ENCODE results near the gene CYSRT1.

The CYSRT1 gene

DNA sequence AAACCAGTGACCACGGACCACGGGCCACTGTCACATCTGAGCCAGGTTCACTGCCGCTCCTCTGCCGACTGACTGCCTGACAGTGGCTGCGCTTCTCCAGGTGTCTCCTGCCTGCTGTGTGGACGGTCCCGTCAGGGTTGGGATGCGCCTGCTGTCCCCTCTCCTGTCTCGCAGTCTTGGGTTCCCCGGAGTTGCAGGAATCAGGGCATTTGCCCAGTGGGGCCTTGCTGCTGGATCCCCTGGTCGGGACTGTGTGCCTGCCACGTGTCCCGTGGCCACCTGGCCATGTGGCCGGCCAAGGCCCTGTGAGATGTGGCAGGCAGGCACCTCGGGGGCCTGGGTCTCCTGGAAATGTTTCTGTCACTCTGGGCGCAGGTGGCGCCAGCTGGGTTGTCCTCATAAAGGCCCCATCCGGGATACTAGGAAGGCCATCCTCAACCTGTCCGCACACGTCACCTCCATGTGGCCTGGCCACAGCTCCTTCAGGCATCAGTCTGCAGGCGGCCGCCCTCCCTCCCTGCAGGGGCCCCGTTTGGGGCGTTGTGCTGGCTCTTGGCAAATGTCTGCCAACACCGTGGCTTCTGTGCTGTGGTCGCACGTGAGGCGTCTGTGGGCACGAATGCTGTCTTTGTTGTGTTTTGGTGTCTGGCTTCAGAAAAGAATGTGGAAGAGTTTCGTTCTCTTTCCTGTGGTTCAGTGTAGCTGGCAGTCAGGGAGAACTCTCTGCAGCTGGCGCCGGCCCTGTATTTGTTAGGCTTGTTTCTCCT lies 46.1 kb downstream of the CYSRT1 start:
- no peak for DNase-seq

- no peak for DNase-seq
These were observed 46.7 kb downstream of the CYSRT1 start for GRCh38 chr9:137271696-137272076.

GRCh38 chr9:137272241-137273094 lies 47.5 kb downstream of the CYSRT1 start:
- DNase-seq: no peak

DNA sequence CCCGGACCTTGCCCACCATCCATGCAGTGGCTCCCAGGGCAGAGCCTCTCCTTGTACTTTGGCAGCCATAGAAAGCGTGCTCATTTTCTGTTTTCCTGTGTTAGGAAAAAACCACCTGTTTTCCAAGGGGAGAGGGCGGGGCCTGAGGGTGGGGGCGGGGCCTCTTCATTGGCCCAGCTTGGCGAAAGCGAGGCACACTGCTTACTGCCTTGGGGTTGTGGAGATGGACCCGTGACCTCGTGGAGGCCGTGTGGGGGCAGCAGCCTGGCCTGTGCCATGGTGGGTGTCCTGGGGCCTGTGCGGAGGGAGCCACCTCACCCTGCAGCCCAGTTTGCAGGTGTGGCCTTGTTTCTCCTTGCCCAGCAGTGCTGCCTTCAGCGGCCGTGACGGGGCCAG lies 48.1 kb downstream of the CYSRT1 start:
- no peak for DNase-seq

DNA sequence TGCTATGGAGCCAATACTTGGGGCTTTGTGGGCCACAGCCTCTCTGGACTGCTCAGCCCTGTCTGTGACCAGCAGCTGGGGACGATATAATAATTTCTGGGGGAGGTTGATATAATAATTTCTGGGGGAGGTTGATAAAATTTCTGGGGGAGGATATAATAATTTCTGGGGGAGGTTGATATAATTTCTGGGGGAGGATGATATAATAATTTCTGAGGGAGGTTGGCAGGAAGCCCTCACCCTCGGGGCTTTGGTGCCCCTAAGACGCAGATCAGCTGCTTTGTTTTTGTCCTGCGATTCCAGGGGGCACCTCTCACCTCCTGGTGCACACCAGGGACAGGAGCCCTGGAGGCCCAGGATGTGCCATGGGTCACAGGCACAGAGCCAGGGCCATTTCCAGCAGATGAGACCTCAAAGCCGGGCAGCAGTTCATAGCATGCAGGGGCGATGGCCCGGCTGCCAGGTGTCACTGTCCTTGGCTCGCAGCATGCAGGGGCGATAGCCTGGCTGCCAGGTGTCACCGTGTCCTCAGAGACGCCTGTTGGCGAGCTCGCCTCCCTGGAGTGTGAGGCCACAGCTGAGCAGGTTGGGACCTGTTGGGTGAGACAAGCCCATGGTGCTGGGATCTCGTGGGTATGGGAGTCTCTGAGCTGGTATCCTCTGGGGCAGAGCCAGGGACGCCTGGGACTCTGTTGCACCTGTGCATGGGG lies 48.8 kb downstream of the CYSRT1 start:
- DNase-seq: no peak

DNA sequence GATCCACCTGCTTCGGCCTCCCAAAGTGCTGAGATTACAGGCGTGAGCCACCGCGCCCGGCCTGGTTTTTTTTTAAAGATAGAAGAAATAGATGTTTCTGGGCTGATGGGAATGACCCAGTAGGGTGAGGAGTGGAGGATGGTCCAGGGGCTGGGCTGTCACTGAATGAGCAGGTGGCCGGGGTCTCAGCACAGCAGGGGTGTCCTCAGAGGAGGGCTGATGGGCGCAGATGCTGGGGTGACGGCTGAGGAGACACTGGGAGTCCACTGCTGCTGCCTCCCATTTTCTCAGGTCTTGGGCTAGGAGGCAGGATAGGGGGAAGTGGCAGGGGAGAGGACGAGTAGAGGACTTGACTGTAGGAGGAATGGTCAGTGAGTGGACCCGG lies 50.2 kb downstream of the CYSRT1 start:
- DNase-seq: no peak
